HG03025 (cell line): ENCODE data around the gene CTRL.

ENCODE experiments used
- ATAC-seq: cut with Tn5 transposase; IDR thresholded peaks from one replicate; pipeline ENCODE4 v1.9.1; 2021; ENCODE audit warnings: mild to moderate bottlenecking, moderate library complexity; ENCODE audit not compliant: unreplicated experiment, low FRiP score

Gene CTRL

DNA sequence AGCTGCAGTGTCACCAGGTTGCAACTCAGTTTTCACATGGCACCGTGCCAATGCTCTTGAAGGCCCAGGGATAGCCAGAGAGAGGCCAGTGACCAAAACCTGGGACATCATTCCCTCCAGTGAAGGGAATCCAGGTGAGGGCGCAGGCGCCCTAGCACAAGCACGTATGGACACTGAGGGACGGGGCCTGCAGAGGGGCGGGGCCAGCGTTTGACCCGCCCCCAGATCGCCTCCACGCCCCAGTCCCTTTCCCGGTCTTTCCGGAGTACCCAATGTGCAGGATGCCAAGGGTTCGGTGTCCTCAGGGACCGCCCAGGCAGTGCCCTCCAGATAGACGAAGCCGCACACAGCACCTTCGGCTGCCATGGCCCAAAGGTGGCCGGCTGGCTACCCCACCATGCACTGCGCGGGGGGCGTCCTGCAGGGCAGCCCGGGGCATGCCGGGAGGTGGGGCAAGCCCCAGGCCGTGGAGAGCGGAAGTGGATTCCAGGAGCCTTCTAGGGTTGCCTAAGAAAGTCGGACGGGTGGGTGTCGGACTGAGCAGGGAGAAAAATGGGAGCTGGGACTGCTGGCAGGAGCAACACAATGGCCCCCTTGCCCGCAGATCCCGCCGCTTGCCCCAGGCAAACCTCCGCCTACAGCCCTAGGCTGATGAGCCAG is 32.1 kb upstream of the CTRL start:
- ATAC-seq, result no peak

- no peak for ATAC-seq
Observed at GRCh38 chr16:67963292-67963661, 31.6 kb upstream of the CTRL start.

- ATAC-seq, result no peak
Observed at GRCh38 chr16:67962135-67962534, 30.5 kb upstream of the CTRL start.

DNA sequence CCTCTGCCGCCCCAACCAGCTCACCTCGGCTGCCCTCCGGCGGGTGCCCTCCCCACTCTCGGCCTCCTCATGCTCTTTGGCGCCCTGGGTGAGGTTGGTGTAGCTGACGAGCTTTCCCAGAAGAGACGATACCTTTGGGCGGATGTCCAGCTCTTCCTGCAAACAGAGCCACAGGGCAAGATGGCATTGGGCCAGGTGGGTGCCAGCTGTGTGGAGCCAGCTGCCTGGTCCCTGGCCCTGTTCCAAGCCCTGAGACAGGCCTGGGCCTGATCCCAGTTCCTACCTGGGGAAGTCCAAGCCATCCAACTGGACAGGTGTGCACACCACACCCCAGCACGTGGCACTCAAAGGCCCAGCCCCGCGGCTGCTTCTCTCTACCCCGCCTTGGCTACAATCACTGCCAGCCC is 29.9 kb upstream of the CTRL start:
- no peak for ATAC-seq

DNA sequence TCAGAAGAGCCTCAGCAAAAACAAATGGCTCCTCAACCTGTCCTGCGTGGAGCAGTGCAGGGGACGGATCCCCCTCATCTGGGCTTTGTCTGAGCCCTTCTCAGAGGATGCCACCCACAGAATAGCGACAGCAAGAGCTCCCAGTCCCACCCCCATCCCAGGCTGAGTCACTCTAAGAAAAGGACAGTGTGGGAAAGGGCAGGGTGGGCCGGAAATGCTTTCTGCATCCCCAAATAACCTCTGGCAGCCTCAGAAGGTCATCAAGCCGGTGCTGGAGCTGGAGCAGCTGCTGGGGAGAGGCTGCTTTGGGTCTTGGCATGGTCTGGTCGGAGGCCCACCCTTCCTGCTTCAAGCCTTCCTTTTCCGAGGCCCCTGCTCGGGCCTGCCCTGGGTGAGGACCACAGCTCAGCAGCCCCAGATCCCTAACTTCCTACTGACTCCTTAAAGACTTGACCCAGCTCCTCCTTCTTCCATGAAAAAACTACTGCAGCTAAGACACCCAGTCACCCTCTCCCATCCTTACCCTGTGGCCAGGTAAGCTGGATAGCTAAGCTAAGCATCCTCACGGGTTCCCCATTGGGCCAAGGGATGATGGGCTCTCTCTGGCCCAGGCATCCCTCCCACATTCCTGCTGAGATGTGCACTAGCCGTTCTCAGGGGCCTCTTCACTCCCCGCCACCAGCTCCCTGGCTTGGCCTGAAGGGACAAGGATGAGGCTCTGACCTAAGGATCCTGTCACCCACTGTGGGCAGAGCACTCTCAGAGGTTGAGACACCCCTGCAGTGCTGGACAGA is 28.1 kb upstream of the CTRL start:
- ATAC-seq, result no peak

- ATAC-seq, result no peak
Observed at GRCh38 chr16:67957622-67958021, 26.0 kb upstream of the CTRL start.

DNA sequence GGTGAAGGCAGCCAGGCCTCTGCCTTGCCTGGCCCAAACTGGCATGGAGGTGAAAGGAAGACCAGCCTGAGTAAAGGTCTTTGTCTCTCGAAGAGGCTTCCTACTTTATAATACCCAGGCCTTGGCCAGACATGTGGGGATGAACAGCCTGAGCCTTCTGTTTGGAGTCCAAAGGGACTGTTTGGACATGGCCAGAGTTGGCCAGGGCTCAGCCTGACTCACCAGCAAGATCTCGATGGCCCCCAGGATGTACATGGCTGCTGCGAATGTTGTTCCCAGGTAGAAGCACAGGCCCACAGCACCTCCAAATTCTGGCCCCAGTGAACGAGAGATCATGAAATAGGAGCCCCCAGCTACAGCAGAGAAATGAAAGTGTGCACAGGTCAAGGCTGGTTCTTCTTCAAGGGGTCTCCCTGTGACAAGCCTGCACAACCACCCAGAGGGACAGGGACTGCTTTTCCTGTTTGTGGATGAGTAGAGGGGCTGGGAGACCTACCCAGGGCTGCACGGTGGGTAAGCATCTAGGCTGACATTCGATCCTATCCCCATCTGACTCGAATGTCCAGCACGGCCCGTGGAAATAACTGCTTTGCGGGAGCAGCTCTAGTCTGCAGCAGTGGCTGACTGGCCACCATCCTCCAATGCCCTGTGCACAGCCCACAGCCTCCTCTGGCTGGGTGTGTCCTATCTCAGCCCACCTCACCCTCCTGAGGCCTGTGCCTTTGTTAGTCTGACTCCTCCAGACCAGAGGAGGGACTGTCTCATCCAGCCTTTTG is 22.9 kb upstream of the CTRL start:
- ATAC-seq, result no peak

DNA sequence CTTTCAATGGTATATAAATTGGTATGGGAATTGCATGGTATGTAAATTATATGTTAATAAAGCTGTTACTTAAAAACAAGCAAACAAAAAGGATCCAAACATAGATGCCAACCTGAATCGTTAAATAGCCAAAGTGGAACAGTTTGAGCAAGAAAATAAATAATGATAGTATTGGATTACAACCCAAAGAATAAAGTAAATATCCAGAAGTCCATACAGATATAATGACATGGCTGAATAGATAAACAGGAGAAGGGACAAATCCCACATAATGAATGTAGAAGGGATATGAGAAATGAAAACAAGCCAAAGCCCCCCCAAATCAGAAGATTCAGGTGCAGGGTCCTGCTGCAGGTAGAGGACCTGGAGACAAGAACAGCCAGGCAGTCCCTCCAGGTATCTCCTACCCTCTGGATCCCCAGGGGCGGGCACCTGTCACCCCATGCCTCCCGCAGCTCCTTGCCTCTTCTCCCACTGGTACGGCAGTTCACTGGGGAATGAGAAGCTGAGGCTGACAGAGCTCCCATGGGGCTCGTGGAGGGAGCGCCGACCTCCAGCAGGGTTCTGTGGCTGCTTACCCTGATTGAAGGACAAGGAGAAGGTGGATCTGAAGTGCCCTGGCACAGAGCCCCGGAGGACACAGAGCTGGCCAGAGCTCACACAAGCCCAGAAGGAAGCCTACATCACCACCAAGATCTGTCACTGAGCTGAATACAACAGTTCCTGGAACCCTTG is 22.1 kb upstream of the CTRL start:
- no peak for ATAC-seq

DNA sequence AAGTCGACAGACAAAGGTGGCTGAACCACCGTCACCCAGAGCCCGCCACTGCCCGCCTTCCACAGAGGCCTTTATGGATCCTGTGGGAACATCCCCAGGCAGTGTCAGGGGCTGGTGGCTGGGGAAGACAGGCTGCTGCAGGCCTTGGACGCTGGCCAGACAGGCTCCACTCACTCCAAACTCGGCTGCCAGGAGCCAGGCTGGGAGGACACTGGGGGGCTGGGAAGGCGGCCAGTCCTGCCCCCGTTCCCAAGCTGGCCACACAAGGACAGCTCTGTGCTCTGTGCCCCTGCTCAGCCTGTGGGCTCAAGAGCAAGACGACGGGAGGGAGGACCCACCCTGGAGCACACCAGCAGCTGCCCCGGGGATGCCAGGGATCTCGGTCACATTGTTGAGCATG is 19.8 kb upstream of the CTRL start:
- ATAC-seq, result no peak

- no peak for ATAC-seq
Observed at GRCh38 chr16:67950335-67950843, 18.7 kb upstream of the CTRL start.

DNA sequence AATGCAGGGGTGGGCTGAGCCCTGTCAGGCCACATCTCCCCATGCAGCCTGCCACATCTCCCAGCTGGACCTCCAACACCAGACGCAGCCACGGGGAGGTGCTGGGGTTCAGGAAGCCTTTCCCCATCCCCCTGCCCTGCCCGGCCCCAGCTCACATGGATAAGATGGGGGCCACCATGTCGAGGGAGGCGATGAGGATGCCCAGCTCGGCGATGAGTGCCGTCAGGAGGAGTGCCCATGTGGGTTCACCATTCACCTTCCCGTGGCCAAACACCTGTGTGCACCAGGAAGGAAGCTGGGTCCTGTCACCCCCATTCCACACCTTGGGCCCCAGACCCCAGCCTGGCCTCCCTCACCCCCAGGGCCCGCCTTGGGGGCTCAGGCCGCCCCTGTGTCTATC is 18.0 kb upstream of the CTRL start:
- ATAC-seq, result no peak

DNA sequence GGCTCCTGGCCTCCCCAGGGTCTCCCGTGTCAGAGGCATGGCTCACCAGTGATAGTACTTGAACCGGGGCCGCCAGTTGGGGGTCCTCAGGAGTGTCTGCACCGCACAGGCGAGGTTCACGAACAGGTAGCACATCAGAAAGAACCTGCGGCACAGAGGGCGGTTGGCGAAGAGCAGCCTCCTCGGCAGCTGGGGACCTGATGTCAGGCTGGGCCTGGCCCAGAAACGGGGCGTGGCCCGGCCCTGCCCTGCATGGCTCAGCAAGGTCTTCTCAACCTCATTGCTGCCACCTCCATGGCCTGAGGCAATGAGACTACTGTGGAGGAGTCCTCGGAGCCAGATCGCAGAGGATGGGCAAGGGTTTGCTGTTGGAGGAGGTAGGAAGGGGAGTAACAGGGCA is 16.4 kb upstream of the CTRL start:
- no peak for ATAC-seq

DNA sequence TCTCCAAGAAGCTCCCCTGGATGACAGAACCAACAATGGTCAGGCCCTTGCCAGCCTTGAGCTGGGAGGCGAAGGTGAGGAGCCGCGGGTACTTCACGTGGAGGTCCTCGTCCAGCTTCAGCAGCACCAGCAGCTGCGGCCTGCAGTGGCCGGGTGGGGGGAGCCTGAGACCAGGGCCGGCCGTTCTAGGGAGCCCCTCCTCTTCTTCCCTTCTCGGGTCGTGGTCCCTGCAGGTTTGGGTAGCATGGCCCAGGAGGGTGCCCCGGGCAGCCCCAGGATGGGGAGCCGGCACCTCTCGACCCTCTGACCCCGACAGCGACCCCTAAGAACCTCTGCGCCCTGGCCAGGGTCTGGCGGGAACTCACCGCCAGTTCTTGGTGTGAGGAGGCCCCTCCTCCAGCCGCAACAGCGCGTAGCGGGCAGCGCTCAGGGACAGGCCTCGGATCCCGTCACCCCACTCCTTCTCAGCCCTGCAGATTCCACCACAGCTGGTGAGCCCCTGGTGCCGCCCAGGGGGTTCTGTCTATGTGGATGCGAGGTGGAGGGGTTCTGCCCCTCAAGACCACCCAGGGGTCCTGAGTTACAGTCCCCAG is 15.4 kb upstream of the CTRL start:
- no peak for ATAC-seq

DNA sequence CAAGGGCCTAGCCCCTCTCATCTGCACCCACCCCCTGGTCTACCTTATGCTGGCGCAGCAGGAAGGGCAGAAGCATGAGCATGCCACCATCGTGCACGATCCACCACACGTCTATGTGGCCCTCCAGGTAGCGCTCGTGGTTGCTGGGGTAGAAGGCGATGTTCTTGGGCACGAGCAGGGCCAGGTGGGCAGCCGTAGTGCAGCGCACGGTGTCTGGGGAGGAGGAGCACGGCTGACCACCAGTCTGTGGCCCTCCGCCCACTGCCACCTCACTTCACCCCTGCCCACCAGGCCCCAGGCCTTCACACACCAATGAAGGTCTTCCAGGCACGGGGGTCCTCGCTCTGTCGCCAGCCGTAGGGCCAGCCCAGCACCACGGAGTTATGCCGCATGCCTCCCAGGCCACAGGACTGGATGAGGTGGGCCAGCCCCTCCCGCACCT is 14.5 kb upstream of the CTRL start:
- ATAC-seq, result no peak

DNA sequence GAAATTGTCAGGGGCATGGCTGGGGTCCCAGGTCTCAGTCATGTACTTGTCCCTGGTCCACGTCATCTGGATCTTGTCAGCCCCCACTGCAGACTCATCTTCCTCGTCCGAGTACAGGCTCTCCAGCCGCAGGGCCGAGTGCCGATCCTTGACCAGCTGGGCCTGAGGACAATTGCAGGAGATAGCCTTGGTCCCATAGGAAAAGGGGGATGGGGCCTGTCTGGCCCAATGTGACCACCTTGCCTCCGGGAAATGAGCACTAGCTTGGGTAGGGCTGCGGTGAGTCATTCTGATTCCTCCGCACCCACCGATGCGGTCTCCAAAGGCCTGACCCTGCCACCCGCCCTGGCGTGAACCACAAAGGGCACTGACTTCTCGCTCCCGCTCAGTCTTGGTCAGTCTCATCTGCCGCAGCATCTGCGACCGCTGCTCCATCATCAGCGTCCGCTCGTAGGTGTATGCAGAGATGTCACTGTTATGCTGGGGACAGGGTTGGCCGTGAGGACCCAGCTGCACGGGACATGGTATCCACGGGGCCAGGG is 13.8 kb upstream of the CTRL start:
- ATAC-seq, result no peak

- no peak for ATAC-seq
Observed at GRCh38 chr16:67944690-67945391, 13.2 kb upstream of the CTRL start.

DNA sequence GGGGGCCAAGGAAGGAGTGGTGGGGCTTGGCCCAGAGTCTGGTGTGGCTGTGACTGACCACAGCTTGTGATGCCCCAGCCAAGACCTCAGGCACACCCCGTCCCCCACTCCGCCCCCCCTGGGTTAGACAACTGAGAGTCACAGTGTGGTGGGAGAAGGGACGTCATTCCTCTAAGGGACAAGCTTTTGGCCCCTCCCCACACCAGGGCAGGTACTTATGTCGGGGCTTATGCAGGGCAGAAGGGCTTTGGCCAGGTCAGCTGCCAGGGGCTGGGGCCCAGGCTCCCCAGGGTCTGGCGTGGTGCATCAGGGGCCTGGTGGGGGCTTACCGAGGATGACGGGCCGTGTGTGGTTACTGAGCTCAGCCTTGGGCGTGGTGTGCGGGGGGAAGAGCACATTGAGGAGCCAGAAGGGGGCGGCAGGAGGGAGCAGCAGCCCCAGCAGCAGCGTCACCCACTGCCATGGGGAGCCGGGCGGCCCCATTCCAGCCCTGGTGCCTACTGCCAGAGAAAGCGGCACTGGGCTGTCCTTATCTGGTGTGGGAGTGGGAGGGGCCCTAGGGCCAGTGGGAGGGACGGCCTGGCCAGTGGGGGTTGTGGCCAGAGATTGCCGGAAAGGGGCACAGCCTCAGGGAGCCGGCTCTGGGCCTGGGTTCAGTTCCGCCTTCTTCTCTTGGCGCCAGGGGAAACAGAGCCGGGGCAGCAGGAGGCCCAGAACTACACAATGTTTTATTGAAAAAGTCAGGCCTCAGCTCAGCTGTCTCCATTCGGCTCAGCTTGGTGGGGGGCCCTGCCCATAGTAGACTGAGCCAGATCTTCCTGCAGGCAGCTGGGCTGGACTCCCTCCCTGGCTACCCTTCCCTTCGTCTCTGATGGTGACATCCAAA is 12.2 kb upstream of the CTRL start, which contains the start of gene LCAT:
Gene LCAT (minus strand): TSS at position 502 of the 886 bp plus-strand sequence. CDS start 19 bp downstream, at position 483.
- ATAC-seq, result no peak

- ATAC-seq, result no peak
Observed at GRCh38 chr16:67943256-67943618, 11.6 kb upstream of the CTRL start.
